Heart right ventricle (tissue), 16 donors: ENCODE data around the gene SLC25A34. TPM values are rescaled to one million over a fixed set of nuclear protein-coding genes. Genes with fewer than 3 reads are reported as not detected.

Experiments used
- ATAC-seq, 8 donors: fragments of 200-7000 bp; cut with Tn5 transposase; one replicate each; pipeline ENCODE4 v1.9.1; 2020; ENCODE audit warnings: mild to moderate bottlenecking in 8 of 8, moderate library complexity in 8 of 8, moderate number of reproducible peaks in 1 of 8
- DNase-seq, 2 donors: peaks; one replicate each; pipeline ENCODE4 v3.0.0-alpha.2; 2020
- H3K27ac ChIP-seq, 10 donors: fragments of 200-600 bp; sonication (generic) in 2 of 10; one replicate each; pipeline versions ENCODE4 v1.5.0 to v1.8.0; 2020 to 2022; ENCODE audit warnings: mild to moderate bottlenecking in 3 of 10
- H3K27me3 ChIP-seq, 7 donors: fragments of 200-600 bp; one replicate each; pipeline ENCODE4 v1.8.0; 2021 to 2022; ENCODE audit warnings: mild to moderate bottlenecking in 2 of 7
- H3K36me3 ChIP-seq, 9 donors: fragments of 200-600 bp; sonication (generic) in 1 of 9; one replicate each; pipeline versions ENCODE4 v1.5.0 to v1.8.0; 2020 to 2022; ENCODE audit warnings: mild to moderate bottlenecking in 2 of 9
- H3K4me1 ChIP-seq, 9 donors: fragments of 200-600 bp; sonication (generic) in 1 of 9; one replicate each; pipeline versions ENCODE4 v1.5.0 to v1.8.0; 2020 to 2022; ENCODE audit warnings: mild to moderate bottlenecking in 4 of 9
- H3K4me3 ChIP-seq, 10 donors: fragments of 200-600 bp; sonication (generic) in 2 of 10; one replicate each; pipeline versions ENCODE4 v1.5.0 to v1.8.0; 2020 to 2022; ENCODE audit warnings: mild to moderate bottlenecking in 7 of 10, moderate library complexity in 2 of 10
- H3K9me3 ChIP-seq, 11 donors: fragments of 200-600 bp in 10 of 11; sonication (generic) in 2 of 11; one replicate each; pipeline versions ENCODE4 v1.5.0 to v1.8.0; 2013 to 2022; ENCODE audit warnings: mild to moderate bottlenecking in 2 of 11, control low read depth in 1 of 11, moderate library complexity in 1 of 11
- CTCF ChIP-seq, 9 donors: fragments of 200-600 bp; sonication (generic) in 2 of 9; IDR thresholded peaks; one replicate each; pipeline versions ENCODE4 v1.5.0 to v1.8.0; 2021 to 2022; ENCODE audit warnings: antibody characterized with exemption in 9 of 9, mild to moderate bottlenecking in 5 of 9, moderate library complexity in 1 of 9
- WGBS, 2 donors: extraction: QIAGEN DNeasy Blood & Tissue Kit; methylation state at CpG; one replicate each; pipeline ENCODE4 v1.1.7; 2013; ENCODE audit warnings: inconsistent platforms in 1 of 2; 5-methylcytosine and 5-hydroxymethylcytosine counted together
- intact Hi-C, 10 donors: fragments of 100-400 bp; cut with DNase I; formaldehyde crosslinking; loops; one replicate each; pipeline versions ENCODE4 v1.11.1 to v1.14.2; 2022
- polyA plus RNA-seq, 2 donors: library from polyadenylated mRNA; stranded (reverse); fragments of 200-250 nt; gene quantifications; one replicate each; pipeline ENCODE4 v1.2.3, GENCODE V29; 2013
- total RNA-seq, 10 donors: library from RNA; stranded (reverse); fragmentation: NEBNext Ultra II Directional in 3 of 10; extraction: Animal tissue kit (Norgen Biotek cat#: 25700) in 3 of 10; gene quantifications; one replicate each; pipeline versions ENCODE4 v1.2.1 to v1.2.4, GENCODE V29; 2021 to 2023
- donor health status: Arrhythmogenic right ventricular cardiomyopathy.
- donor health status: ischemic (EF 13 %, LVEDD 7.1; RV severe dilation, severe dysfunction).
- donor health status: healthy with polysubstance abuse.
- donor health status: DM: no; HTN: yes; CAD: no.
- donor health status: DM: no; HTN: no; CAD: no.
- donor health status: ischemic (EF 25% LVEDD 6.9; RV normal size, moderate dysfunction).
- donor health status: ischemic (EF 25% LVEDD 5.7; RV mildly dilated, moderate dysfunction).
- donor health status: healthy.
- donor health status: DM: yes; HTN: yes; CAD: no.
- donor health status: Ischemic cardiomyopathy.
- donor health status: ischemic (EF 35%, LVEDD 5.7; RV mildly dilated, moderate dysfunction).
- donor health status: nonischemic (EF 11% LVEDD 7.7; RV severe dilation, severe dysfunction).
- donor health status: DM: yes; HTN: yes; CAD: no.
- donor health status: PGD.
- donor health status: ischemic (EF 29% LVEDD 5.4; RV normal size, mild dysfunction).
- donor health status: nonischemic (EF 23%, LVEDD 6.1; RV moderate dilation, normal function).

SLC25A34 gene
- total and polyA plus RNA-seq, 12 donors: 1.1 to 44.9 (median 13.6) TPM

- intact Hi-C loops: no loop called here
- DNase-seq: no peak
- H3K27me3 ChIP-seq: peaks cover 0 to 59% (median 16%) of the 10 kb centered on the region in 7 donors
- WGBS, 2 donors: 78 to 81% methylated on average over 9 of the region's 9 CpGs
- TF ChIP-seq CTCF (IDR thresholded peaks at IDR 0.05): no peak
- ATAC-seq: no peak
- H3K36me3 ChIP-seq: no peaks in the 10 kb centered on the region
- H3K9me3 ChIP-seq: no peaks in the 10 kb centered on the region
- no peak overlapping the region for H3K4me3 ChIP-seq
- peak overlapping the region in 3 of 10 donors; percentile 66 to 87 (median 84) for H3K27ac ChIP-seq
- peaks cover 14 to 56% (median 44%) of the 10 kb centered on the region in 9 donors for H3K4me1 ChIP-seq
These were observed 21.0 kb downstream of the SLC25A34 start for GRCh38 chr1:15757016-15757543.

- H3K36me3 ChIP-seq: no peaks in the 10 kb centered on the region
- 18 to 25% methylated on average over 24 of the region's 24 CpGs for WGBS, 2 donors
- H3K4me3 ChIP-seq: peak overlapping the region in 9 of 10 donors; percentile 66 to 85 (median 72)
- ATAC-seq (peak in 3 of 8 donors; percentile 11 to 25 (median 14)), DNase-seq (peak in 1 of 2 donors; percentile 21)
- intact Hi-C loops: no loop called here
- H3K27ac ChIP-seq: peak overlapping the region in 6 of 10 donors; percentile 66 to 87 (median 83)
- TF ChIP-seq CTCF (IDR thresholded peaks at IDR 0.05): no peak
- H3K4me1 ChIP-seq: peaks cover 14 to 61% (median 47%) of the 10 kb centered on the region in 9 donors
- peaks cover 0 to 59% (median 16%) of the 10 kb centered on the region in 7 donors for H3K27me3 ChIP-seq
- no peaks in the 10 kb centered on the region for H3K9me3 ChIP-seq
These were observed 21.7 kb downstream of the SLC25A34 start for GRCh38 chr1:15757575-15758342.

- ATAC-seq: peak in 4 of 8 donors; percentile 2 to 56 (median 29)
- H3K27me3 ChIP-seq: peaks cover 0 to 59% (median 16%) of the 10 kb centered on the region in 7 donors
- DNase-seq: no peak
- peaks cover 14 to 61% (median 47%) of the 10 kb centered on the region in 9 donors for H3K4me1 ChIP-seq
- 3% methylated on average over 33 to 54 of the region's 58 CpGs for WGBS, 2 donors
- intact Hi-C loops: no loop called here
- peak within 1 kb of the TSS; percentile 66 to 85 (median 72) for H3K4me3 ChIP-seq
- peak within 1 kb of the TSS in 9 of 10 donors; percentile 66 to 87 (median 83) for H3K27ac ChIP-seq
- no peaks in the 10 kb centered on the region for H3K36me3 ChIP-seq
- no peak for TF ChIP-seq CTCF (IDR thresholded peaks at IDR 0.05)
- H3K9me3 ChIP-seq: no peaks in the 10 kb centered on the region
These were observed 22.4 kb downstream of the SLC25A34 start, which contains the start of gene FBLIM1 for GRCh38 chr1:15758343-15758931. TSS of gene FBLIM1 (plus strand) at chr1:15758795. CDS start at chr1:15764984, 6,189 bp downstream.

GRCh38 chr1:15758953-15759661, 23.0 kb downstream of the SLC25A34 start:
- Histone ChIP-seq H3K27me3 (peaks cover 0 to 59% (median 16%) of the 10 kb centered on the region in 7 donors), H3K4me3 (peak overlapping the region; percentile 66 to 85 (median 72)), H3K27ac (peak overlapping the region in 9 of 10 donors; percentile 66 to 87 (median 83)), H3K4me1 (peaks cover 14 to 64% (median 50%) of the 10 kb centered on the region in 9 donors), H3K9me3 (no peaks in the 10 kb centered on the region), H3K36me3 (no peaks in the 10 kb centered on the region)
- ATAC-seq (peak; percentile 3 to 26 (median 8)), DNase-seq (no peak)
- TF ChIP-seq CTCF (IDR thresholded peaks at IDR 0.05): peak in 2 of 9 donors; percentile 9 to 16
- WGBS, 2 donors: 2 to 3% methylated on average over 54 to 58 of the region's 58 CpGs
- intact Hi-C loops: no loop called here
